Testis (tissue), 3 donors: ENCODE data around the gene APC2. TPM values are rescaled to one million over a fixed set of nuclear protein-coding genes. Genes with fewer than 3 reads are reported as not detected.
"Not testable (repeated sequence)": the region's sequence is repeated elsewhere in the genome, so short reads cannot be mapped to it uniquely, and the experiment has no call there.

Experiments
- DNase-seq: peaks from one replicate; pipeline ENCODE4 v3.0.0-alpha.2; 2019
- H3K27ac ChIP-seq, 2 donors: fragments of 200-600 bp; sonication (generic); one replicate each; pipeline ENCODE4 v1.5.1; 2019
- H3K27me3 ChIP-seq: fragments of 200-600 bp; sonication (generic); one replicate; pipeline ENCODE4 v1.5.1; 2019
- H3K36me3 ChIP-seq: fragments of 200-600 bp; sonication (generic); one replicate; pipeline ENCODE4 v1.5.1; 2017; ENCODE audit warnings: low read depth; ENCODE audit errors: missing control alignments
- H3K4me1 ChIP-seq: fragments of 200-600 bp; sonication (generic); one replicate; pipeline ENCODE4 v1.5.1; 2019
- H3K4me3 ChIP-seq, 2 donors: fragments of 200-600 bp; sonication (generic); one replicate each; pipeline ENCODE4 v1.5.1; 2017 to 2019
- H3K9me3 ChIP-seq: fragments of 200-600 bp; sonication (generic); one replicate; pipeline ENCODE4 v1.5.1; 2017
- POLR2A ChIP-seq: fragments of 450-650 bp; IDR thresholded peaks from one replicate; pipeline ENCODE4 v1.6.1; 2017; ENCODE audit warnings: antibody characterized with exemption, mild to moderate bottlenecking, moderate library complexity
- WGBS, 2 donors: methylation state at CpG; one replicate each; pipeline ENCODE4 v1.1.5; 2018; 5-methylcytosine and 5-hydroxymethylcytosine counted together
- intact Hi-C: fragments of 100-400 bp; cut with DNase I; formaldehyde crosslinking; loops from one replicate; pipeline ENCODE4 v1.15.1; 2023; ENCODE audit warnings: low total_unique reads
- polyA plus RNA-seq: library from polyadenylated mRNA; stranded (reverse); fragments of 350-450 nt; fragmentation: Illumina TruSeq; extraction: RNeasy Lipid Tissue Mini Kit (QIAGEN cat#74804); gene quantifications from one replicate; pipeline ENCODE4 v1.2.3, GENCODE V29; 2014; ENCODE audit warnings: low read depth, low replicate concordance; ENCODE audit not compliant: insufficient read depth
- total RNA-seq, 2 donors: library from RNA; depleted of rRNA; stranded (reverse); fragments of >200 nt; gene quantifications; one replicate each; pipeline ENCODE4 v1.2.3, GENCODE V29; 2016
- TF ChIP-seq, protein P1 (sequence below), 3 experiments: fragments of 450-650 bp in 2 of 3; fragments of 200-600 bp in 1 of 3; sonication (generic) in 1 of 3; IDR thresholded peaks; one replicate each; pipeline ENCODE4 v1.5.1; 2016 to 2019; ENCODE audit warnings: antibody characterized with exemption in 3 of 3, mild to moderate bottlenecking in 2 of 3, moderate library complexity in 1 of 3

Gene APC2
- total and polyA plus RNA-seq, 3 donors from 2014 or later: 2.8 to 5.9 (median 4.6) TPM

DNA sequence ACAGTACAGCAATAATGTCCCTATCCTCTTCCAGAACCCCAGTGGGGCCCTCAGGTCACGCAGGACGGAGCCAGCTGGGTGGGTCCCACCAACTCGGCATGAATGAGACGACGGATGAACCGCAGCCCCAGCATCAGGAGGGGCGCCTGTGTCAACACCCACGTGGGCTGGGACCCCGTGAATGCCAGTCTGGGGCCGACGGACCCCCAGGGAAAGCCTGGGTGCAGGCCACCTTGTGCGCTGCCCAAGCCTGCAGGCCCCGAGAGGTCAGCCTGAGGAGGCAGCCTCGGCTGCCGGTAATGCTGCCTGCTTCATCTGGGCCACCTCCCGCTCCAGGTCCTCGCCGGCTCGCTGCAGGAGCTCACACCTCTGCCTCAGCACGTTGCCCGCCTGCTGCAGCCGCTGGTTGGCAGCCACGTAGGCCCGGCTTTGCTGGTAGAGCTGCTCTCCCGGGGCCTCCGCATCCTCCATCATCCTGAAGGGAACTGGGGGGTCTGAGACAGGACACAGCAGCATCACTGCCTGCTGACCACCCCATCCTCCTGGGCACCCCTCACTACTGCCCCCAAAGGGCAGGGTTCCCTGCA, 24.9 kb downstream of the APC2 start:
- Histone ChIP-seq H3K4me3 (no peak overlapping the region), H3K36me3 (no peaks in the 10 kb centered on the region), H3K27ac (no peak overlapping the region), H3K4me1 (peaks cover 25% of the 10 kb centered on the region), H3K9me3 (no peaks in the 10 kb centered on the region), H3K27me3 (no peaks in the 10 kb centered on the region)
- no peak for TF ChIP-seq POLR2A
- TF ChIP-seq, protein P1, sequence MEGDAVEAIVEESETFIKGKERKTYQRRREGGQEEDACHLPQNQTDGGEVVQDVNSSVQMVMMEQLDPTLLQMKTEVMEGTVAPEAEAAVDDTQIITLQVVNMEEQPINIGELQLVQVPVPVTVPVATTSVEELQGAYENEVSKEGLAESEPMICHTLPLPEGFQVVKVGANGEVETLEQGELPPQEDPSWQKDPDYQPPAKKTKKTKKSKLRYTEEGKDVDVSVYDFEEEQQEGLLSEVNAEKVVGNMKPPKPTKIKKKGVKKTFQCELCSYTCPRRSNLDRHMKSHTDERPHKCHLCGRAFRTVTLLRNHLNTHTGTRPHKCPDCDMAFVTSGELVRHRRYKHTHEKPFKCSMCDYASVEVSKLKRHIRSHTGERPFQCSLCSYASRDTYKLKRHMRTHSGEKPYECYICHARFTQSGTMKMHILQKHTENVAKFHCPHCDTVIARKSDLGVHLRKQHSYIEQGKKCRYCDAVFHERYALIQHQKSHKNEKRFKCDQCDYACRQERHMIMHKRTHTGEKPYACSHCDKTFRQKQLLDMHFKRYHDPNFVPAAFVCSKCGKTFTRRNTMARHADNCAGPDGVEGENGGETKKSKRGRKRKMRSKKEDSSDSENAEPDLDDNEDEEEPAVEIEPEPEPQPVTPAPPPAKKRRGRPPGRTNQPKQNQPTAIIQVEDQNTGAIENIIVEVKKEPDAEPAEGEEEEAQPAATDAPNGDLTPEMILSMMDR (IDR thresholded peaks at IDR 0.05): no peak
- intact Hi-C loops: no loop called here
- no peak for DNase-seq
- 86 to 92% methylated on average over 10 to 26 of the region's 26 CpGs for WGBS, 2 donors

- WGBS, 2 donors: 90 to 91% methylated on average over 30 of the region's 31 CpGs
- TF ChIP-seq POLR2A: no peak
- TF ChIP-seq, protein P1 (IDR thresholded peaks at IDR 0.05): no peak
- no peaks in the 10 kb centered on the region for H3K9me3 ChIP-seq
- H3K4me1 ChIP-seq: peaks cover 22% of the 10 kb centered on the region
- no peak for DNase-seq
- no peaks in the 10 kb centered on the region for H3K36me3 ChIP-seq
- H3K4me3 ChIP-seq: no peak overlapping the region
- intact Hi-C loops: no loop called here
- H3K27ac ChIP-seq: no peak overlapping the region
- no peaks in the 10 kb centered on the region for H3K27me3 ChIP-seq
Measured at GRCh38 chr19:1475751-1476437, 26.0 kb downstream of the APC2 start.

GRCh38 chr19:1477056-1477455, 27.1 kb downstream of the APC2 start:
- DNase-seq, H3K9me3 ChIP-seq, H3K36me3 ChIP-seq, H3K27me3 ChIP-seq, H3K4me3 ChIP-seq, H3K27ac ChIP-seq, intact Hi-C loops: not testable (repeated sequence)
- peaks cover 14% of the 10 kb centered on the region for H3K4me1 ChIP-seq
- whole genome bisulfite sequencing, 2 donors: 80 to 86% methylated on average over 9 of the region's 9 CpGs

DNA sequence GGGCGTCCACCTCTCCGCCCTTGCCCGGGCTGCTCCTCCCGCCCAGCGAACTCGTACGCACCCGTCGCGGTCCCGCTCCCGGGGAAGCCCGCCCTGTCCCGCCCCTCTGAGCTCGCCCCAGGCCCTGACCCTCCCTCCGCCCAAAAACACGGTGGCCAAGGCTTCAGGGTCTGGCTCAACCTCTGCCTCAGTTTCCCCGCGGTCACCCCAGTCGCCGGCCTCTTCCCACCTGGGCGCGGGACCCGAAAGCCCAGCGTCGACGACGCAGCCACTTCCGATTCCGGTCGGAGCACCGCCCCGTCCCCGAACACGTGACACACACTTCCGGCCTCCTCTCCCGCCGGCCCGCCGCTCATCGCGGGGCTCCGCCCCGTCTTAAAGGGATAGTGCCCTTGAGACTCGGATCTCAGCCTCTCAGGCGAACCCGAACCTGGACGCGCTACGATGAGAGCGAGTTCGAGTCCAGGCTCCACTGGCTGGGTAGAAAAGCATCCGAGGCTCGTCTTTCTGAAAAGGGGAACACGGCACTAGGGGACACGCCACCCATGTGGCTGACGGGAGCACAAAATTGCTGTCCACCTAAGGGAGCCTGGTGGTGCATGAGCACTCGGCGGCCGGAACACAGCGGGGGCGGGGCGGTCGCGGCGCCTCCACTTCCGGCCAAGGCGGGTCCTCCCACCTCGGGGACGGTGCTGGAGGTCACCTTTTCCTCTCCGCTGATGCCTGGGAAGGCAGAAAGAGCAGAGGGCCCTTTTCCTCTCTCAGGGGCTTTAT, 29.2 kb downstream of the APC2 start, which contains the start of gene C19orf25:
C19orf25 (minus strand) TSS at position 282 of the 774 bp plus-strand sequence. CDS start 312 bp downstream, outside the sequence.
- intact Hi-C loops: no loop called here
- Histone ChIP-seq H3K4me3 (peak within 1 kb of the TSS; percentile 89 to 98), H3K9me3 (no peaks in the 10 kb centered on the region), H3K27ac (peak within 1 kb of the TSS; percentile 61 to 62), H3K27me3 (no peaks in the 10 kb centered on the region), H3K36me3 (no peaks in the 10 kb centered on the region), H3K4me1 (peaks cover 14% of the 10 kb centered on the region)
- peak; percentile 97 for DNase-seq
- TF ChIP-seq, protein P1 (IDR thresholded peaks at IDR 0.05): no peak
- TF ChIP-seq POLR2A: no peak
- WGBS, 2 donors: 1 to 2% methylated on average over 4 to 71 of the region's 71 CpGs

DNA sequence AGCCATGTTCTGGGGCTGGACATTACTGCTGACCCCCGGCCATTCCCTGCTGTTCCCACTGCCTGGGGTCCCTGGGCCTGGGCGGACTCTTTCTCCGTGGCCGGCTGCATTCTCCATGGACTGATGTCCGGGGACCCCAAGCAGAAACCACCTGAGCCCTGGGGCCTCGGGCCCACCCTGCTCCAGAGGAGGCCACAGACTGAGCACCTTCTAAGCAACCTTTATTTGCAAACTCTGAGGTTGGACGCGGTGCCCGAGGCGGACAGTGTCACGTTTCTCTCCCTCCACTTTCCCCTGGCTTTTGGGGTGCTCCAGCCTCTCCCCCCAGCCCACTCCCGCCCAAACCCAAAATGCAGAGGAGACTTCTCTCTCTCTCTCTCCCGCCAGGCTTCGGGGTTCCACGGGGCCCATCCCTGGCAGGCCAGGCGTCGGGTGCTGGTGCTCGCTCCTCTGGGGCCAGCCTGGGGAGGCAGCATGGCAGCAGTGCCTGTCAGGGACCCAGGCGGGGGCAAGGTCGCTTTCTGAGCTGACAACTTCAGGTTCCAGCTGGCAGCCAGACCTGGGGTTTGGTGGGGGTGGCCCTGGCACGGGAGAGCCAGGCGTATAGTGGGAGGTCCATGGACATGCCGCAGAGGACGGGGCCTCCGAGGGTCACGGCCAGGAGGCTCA, 31.4 kb downstream of the APC2 start:
- Histone ChIP-seq H3K27ac (no peak overlapping the region), H3K27me3 (no peaks in the 10 kb centered on the region), H3K4me1 (peaks cover 14% of the 10 kb centered on the region), H3K36me3 (no peaks in the 10 kb centered on the region), H3K4me3 (no peak overlapping the region), H3K9me3 (no peaks in the 10 kb centered on the region)
- TF ChIP-seq, protein P1 (IDR thresholded peaks at IDR 0.05): no peak
- TF ChIP-seq POLR2A: no peak
- no peak for DNase-seq
- intact Hi-C loops: no loop called here
- 90 to 92% methylated on average over 17 to 26 of the region's 26 CpGs for WGBS, 2 donors
